ENCODE results near the gene HPS4. TPM values are rescaled to one million over a fixed set of nuclear protein-coding genes. Genes with fewer than 3 reads are reported as not detected.

Gene HPS4
- total RNA-seq, 4 donors from 2014 or later, result 7.0 to 13.9 (median 10.5) TPM

DNA sequence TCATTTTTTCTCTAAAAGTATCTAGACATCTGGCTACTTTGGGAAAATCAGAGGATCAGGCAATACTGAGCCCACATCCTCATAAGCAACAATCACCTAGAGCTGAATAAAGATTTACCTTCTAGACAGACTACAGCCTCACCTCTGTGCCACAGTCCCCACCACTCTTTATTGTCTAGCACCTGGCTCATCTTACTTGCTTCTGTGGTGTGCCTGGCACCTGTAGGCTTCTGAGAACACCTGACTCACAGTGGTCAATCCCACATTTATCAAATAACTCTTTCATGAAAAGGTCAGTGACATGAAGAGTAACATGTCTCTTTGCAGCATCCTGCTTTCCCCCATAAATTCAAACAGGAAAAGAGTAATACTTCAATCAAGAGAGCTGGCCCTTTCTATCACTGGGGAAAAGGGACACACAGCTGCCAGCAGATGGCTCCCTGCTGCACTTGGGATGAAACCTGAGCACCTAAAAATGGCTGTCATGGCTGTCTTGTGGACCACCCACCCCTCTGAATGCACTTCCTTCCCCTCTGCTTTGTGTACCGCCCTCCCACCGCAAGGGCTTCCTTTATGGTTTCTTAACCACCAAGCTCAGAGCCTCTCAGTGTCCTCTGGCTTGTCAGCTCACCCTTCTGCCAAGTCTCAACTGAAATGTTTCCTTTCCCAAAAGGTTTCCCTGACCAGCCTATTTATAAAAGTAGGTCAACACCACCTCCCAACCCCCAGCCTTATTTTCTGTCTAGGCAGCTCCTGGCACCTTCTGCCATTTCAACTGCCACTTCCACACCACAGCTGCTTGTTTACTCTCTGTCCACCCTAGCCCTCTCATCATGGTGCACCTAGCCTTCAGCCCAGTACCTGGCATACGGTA, 19.3 kb upstream of the HPS4 start:
- intact Hi-C loops (cut with DNase I; ENCODE audit: low total_unique reads), result loop anchor here (1.0 to 2.0 kb wide), 4 partner anchors 18 to 88 kb away; partner anchors contain the start of gene TPST2
- TF ChIP-seq, protein P1, sequence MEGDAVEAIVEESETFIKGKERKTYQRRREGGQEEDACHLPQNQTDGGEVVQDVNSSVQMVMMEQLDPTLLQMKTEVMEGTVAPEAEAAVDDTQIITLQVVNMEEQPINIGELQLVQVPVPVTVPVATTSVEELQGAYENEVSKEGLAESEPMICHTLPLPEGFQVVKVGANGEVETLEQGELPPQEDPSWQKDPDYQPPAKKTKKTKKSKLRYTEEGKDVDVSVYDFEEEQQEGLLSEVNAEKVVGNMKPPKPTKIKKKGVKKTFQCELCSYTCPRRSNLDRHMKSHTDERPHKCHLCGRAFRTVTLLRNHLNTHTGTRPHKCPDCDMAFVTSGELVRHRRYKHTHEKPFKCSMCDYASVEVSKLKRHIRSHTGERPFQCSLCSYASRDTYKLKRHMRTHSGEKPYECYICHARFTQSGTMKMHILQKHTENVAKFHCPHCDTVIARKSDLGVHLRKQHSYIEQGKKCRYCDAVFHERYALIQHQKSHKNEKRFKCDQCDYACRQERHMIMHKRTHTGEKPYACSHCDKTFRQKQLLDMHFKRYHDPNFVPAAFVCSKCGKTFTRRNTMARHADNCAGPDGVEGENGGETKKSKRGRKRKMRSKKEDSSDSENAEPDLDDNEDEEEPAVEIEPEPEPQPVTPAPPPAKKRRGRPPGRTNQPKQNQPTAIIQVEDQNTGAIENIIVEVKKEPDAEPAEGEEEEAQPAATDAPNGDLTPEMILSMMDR (IDR thresholded peaks at IDR 0.05 in 4 of 5, conservative IDR thresholded peaks at IDR 0.05 in 1 of 5), result peak; percentile 46 to 67 (median 60)
- no peak for TF ChIP-seq POLR2A (IDR thresholded peaks at IDR 0.05)
- Histone ChIP-seq H3K4me1 (peaks cover 34 to 53% of the 10 kb centered on the region in 2 donors), H3K27ac (peak overlapping the region; percentile 84 to 94 (median 88)), H3K27me3 (no peaks in the 10 kb centered on the region), H3K4me3 (peak overlapping the region in 2 of 4 donors; percentile 22 to 32), H3K36me3 (peaks cover 2 to 80% of the 10 kb centered on the region in 2 donors), H3K9me3 (no peaks in the 10 kb centered on the region)
- peak; percentile 84 to 91 for ATAC-seq
- in situ Hi-C loops (cut with MboI; ENCODE audit: low sequenced_read_pairs in 4 of 4), result no loop called here
- DNase-seq, result peak; percentile 87 to 91

DNA sequence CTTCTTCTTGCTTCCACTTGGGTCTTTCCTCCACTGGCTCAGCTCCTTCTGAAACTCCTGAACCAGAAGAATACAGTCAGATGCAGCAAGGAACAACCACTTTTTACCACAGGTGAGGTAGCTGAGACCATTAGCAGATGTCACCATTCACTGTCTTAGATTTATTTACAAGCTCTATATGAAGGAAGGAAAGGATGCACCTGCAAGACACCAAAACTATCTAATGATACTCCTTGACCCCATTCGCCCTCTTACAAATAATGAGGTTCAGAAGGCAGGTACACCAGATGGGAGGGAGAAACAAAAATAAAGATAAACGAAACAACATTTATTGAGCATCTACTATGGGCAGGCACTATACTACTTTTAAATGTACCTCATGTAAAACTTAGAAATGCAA, 18.4 kb upstream of the HPS4 start:
- Histone ChIP-seq H3K27ac (peak overlapping the region; percentile 84 to 94 (median 88)), H3K4me3 (no peak overlapping the region), H3K36me3 (peaks cover 2 to 77% of the 10 kb centered on the region in 2 donors), H3K27me3 (no peaks in the 10 kb centered on the region), H3K9me3 (no peaks in the 10 kb centered on the region), H3K4me1 (peaks cover 34 to 53% of the 10 kb centered on the region in 2 donors)
- in situ Hi-C loops (cut with MboI; ENCODE audit: low sequenced_read_pairs in 4 of 4) (no loop called here), intact Hi-C loops (cut with DNase I; ENCODE audit: low total_unique reads) (loop anchor here (2.0 kb wide), 2 partner anchors 17 to 89 kb away; partner anchors contain the start of gene TPST2)
- no peak for TF ChIP-seq POLR2A (IDR thresholded peaks at IDR 0.05)
- TF ChIP-seq, protein P1 (IDR thresholded peaks at IDR 0.05 in 4 of 5, conservative IDR thresholded peaks at IDR 0.05 in 1 of 5), result no peak
- ATAC-seq (no peak), DNase-seq (no peak)

DNA sequence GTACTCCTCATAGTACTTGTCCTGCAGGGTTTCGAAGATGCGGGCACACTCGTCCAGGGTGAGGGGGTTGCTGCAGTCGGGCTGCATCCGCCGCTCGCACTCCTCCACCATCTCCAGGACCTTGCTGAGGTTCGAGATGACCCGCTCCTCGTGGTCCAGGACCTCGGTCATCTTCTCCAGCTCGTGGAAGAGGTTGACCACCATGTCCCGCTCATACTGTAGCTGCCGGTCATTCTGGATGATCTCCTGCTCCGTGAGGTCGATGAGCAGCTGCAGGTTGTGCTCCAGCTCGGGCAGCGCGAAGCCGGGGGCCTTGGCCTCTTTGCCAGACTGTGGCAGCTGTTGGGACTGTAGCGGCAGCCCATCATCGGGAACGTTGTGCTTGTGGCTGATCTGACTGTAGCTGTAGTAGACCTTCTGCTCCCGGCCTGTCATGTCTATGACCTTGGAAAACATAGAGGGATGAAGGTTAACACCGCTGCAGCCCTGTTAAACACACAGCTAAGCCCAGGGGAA, 15.7 kb upstream of the HPS4 start:
- Histone ChIP-seq H3K4me1 (peaks cover 30 to 47% of the 10 kb centered on the region in 2 donors), H3K27me3 (no peaks in the 10 kb centered on the region), H3K4me3 (no peak overlapping the region), H3K27ac (peak overlapping the region; percentile 84 to 94 (median 88)), H3K9me3 (no peaks in the 10 kb centered on the region), H3K36me3 (peaks cover 0 to 77% of the 10 kb centered on the region in 2 donors)
- in situ Hi-C loops (cut with MboI; ENCODE audit: low sequenced_read_pairs in 4 of 4), result loop anchor here in 1 of 4 donors (10.0 kb wide), 1 partner anchor 86 kb away; no protein-coding TSS in a partner anchor
- TF ChIP-seq, protein P1 (IDR thresholded peaks at IDR 0.05 in 4 of 5, conservative IDR thresholded peaks at IDR 0.05 in 1 of 5), result no peak
- no peak for TF ChIP-seq POLR2A (IDR thresholded peaks at IDR 0.05)
- intact Hi-C loops (cut with DNase I; ENCODE audit: low total_unique reads), result no loop called here
- no peak for DNase-seq
- ATAC-seq, result no peak

DNA sequence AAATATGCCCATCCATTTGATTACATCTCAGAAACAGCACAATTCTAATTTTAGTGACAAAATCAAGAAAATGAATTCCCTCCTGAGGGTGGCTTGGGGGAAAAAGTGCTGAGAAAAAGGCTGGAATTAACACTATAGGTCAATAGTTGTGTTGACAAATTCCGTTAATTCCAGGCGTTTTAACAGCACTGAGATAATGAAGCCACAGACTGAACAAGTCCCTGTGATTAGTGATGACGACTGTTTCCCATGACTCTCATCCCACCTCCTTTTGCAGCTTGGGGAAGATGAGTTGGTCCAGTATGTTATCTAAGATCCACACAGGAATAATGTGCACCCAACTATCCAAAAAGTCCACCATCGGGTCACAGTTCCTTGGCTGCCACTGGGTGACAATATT, 12.9 kb upstream of the HPS4 start:
- in situ Hi-C loops (cut with MboI; ENCODE audit: low sequenced_read_pairs in 4 of 4) (loop anchor here in 1 of 4 donors (10.0 kb wide), 1 partner anchor 88 kb away; no protein-coding TSS in a partner anchor), intact Hi-C loops (cut with DNase I; ENCODE audit: low total_unique reads) (no loop called here)
- Histone ChIP-seq H3K9me3 (no peaks in the 10 kb centered on the region), H3K27ac (no peak overlapping the region), H3K4me1 (peaks cover 15 to 21% of the 10 kb centered on the region in 2 donors), H3K36me3 (peaks cover 1 to 94% of the 10 kb centered on the region in 2 donors), H3K4me3 (no peak overlapping the region), H3K27me3 (no peaks in the 10 kb centered on the region)
- ATAC-seq, result no peak
- DNase-seq, result no peak
- TF ChIP-seq POLR2A (IDR thresholded peaks at IDR 0.05), result no peak
- TF ChIP-seq, protein P1 (IDR thresholded peaks at IDR 0.05 in 4 of 5, conservative IDR thresholded peaks at IDR 0.05 in 1 of 5), result no peak
